Measurements from ENCODE around the gene SLC2A1.

DNA sequence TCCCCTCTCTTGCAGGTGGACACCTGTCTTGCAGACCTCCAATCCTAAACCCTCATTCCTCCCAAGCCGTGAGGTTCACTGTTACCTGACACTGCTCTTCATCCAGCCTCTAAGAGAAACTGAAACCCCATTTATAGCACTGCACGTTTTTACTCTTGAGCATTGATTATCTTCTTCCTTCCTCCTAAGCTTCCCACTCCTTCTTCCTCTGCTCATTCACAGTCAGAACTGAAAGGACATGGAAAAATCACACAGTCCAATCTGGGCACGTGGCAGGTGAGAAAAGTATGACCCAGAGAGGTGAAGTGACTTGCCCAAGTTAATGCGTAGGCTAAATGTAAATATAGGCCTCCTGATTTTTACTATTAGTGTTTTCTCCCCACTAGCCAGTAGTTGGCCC, 43.4 kb upstream of the SLC2A1 start:
- TF ChIP-seq, protein P1, sequence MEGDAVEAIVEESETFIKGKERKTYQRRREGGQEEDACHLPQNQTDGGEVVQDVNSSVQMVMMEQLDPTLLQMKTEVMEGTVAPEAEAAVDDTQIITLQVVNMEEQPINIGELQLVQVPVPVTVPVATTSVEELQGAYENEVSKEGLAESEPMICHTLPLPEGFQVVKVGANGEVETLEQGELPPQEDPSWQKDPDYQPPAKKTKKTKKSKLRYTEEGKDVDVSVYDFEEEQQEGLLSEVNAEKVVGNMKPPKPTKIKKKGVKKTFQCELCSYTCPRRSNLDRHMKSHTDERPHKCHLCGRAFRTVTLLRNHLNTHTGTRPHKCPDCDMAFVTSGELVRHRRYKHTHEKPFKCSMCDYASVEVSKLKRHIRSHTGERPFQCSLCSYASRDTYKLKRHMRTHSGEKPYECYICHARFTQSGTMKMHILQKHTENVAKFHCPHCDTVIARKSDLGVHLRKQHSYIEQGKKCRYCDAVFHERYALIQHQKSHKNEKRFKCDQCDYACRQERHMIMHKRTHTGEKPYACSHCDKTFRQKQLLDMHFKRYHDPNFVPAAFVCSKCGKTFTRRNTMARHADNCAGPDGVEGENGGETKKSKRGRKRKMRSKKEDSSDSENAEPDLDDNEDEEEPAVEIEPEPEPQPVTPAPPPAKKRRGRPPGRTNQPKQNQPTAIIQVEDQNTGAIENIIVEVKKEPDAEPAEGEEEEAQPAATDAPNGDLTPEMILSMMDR (IDR thresholded peaks at IDR 0.05): no peak
- no peak for TF ChIP-seq POLR2A (IDR thresholded peaks at IDR 0.05)
